ENCODE data around the gene SEMA7A.
"Not testable (repeated sequence)": the region's sequence is repeated elsewhere in the genome, so short reads cannot be mapped to it uniquely, and the experiment has no call there.

The SEMA7A gene

GRCh38 chr15:74362482-74362881 lies 71.3 kb downstream of the SEMA7A start:
- ChIA-PET CTCF (interaction anchor here (0.8 to 5.8 kb wide), 5 partner anchors 8 to 407 kb away, joined by 3 to 25 read pairs (median 7); no protein-coding TSS in a partner anchor), POLR2A (no interaction called here)
- no peak for DNase-seq (ENCODE audit: low read depth, low spot score)
- no peak overlapping the region for H3K4me3 ChIP-seq (ENCODE audit: low read depth, low read length)
- no peak for TF ChIP-seq CTCF (IDR thresholded peaks at IDR 0.05; ENCODE audit: insufficient read depth, low read length, missing control alignments)

- CTCF ChIA-PET, result interaction anchor here (1.1 to 5.8 kb wide), 4 partner anchors 9 to 408 kb away, joined by 3 to 25 read pairs (median 8); no protein-coding TSS in a partner anchor
These were observed 72.9 kb downstream of the SEMA7A start for GRCh38 chr15:74360855-74361254.

GRCh38 chr15:74359376-74359775 lies 74.4 kb downstream of the SEMA7A start:
- CTCF ChIA-PET, result interaction anchor here (1.1 to 5.8 kb wide), 2 partner anchors 10 to 13 kb away, joined by 3 to 25 read pairs; no protein-coding TSS in a partner anchor
- H3K4me3 ChIP-seq (ENCODE audit: low read depth, low read length); POLR2A ChIA-PET; DNase-seq (ENCODE audit: low read depth, low spot score): not testable (repeated sequence)

More at GRCh38 chr15:74360855-74361254, 72.9 kb downstream of the SEMA7A start:
- POLR2A ChIA-PET; DNase-seq (ENCODE audit: low read depth, low spot score); H3K4me3 ChIP-seq (ENCODE audit: low read depth, low read length): not testable (repeated sequence)
